Measurements from ENCODE around the gene PARD3B. TPM values are rescaled to one million over a fixed set of nuclear protein-coding genes. Genes with fewer than 3 reads are reported as not detected.

The PARD3B gene
- total RNA-seq, 1 experiment from 2014 or later, result 6.4 TPM

GRCh38 chr2:205527801-205528200 lies 982.5 kb downstream of the PARD3B start:
- H4K20me1 ChIP-seq (ENCODE audit: control insufficient read depth, insufficient read depth, insufficient read length), result no peaks in the 10 kb centered on the region
- H3T11ph ChIP-seq (ENCODE audit: low read length), result peak overlapping the region; percentile 17
- H4K5ac ChIP-seq (ENCODE audit: insufficient read length, low read depth, low read length), result no peak overlapping the region
- H2BK5ac ChIP-seq (ENCODE audit: insufficient read length, low read length), result no peak overlapping the region
- no peak overlapping the region for H3K23ac ChIP-seq (ENCODE audit: insufficient read length, low read depth, low read length)
- H3K4me1 Mint-ChIP-seq, result peaks cover 19 to 20% of the 10 kb centered on the region in 2 experiments
- H3K79me1 ChIP-seq (ENCODE audit: insufficient read depth, low read depth, low read length, poor library complexity, severe bottlenecking), result no peaks in the 10 kb centered on the region
- no peak overlapping the region for H4K91ac ChIP-seq (ENCODE audit: insufficient read length, low read depth, low read length)
- no peak overlapping the region for H2BK15ac ChIP-seq (ENCODE audit: low read depth, low read length)
- no peak for TF ChIP-seq CTCF (conservative IDR thresholded peaks at IDR 0.05)
- H4K8ac ChIP-seq (replicated peaks; ENCODE audit: insufficient read length, low read depth, low read length), result no peak overlapping the region
- H2BK12ac ChIP-seq (ENCODE audit: insufficient read length, low read depth, low read length), result no peak overlapping the region
- H3K27me3 ChIP-seq (ENCODE audit: insufficient read depth, low read length), result no peaks in the 10 kb centered on the region
- no peaks in the 10 kb centered on the region for H3K9me3 ChIP-seq (ENCODE audit: control insufficient read depth, low read depth, low read length)
- H3K18ac ChIP-seq (ENCODE audit: insufficient read length, low read depth, low read length), result no peak overlapping the region
- H3K27ac ChIP-seq (ENCODE audit: insufficient read length, low read depth, low read length), result no peak overlapping the region
- no peak overlapping the region for H3K27ac Mint-ChIP-seq
- no peaks in the 10 kb centered on the region for H3K36me3 Mint-ChIP-seq (ENCODE audit: insufficient read depth in 1 of 3, low read depth in 3 of 3)
- H3K56ac ChIP-seq (ENCODE audit: insufficient read length, low read depth, low read length), result no peak overlapping the region
- no peaks in the 10 kb centered on the region for H3K27me3 Mint-ChIP-seq (ENCODE audit: low read depth)
- H3K4ac ChIP-seq (ENCODE audit: low read depth, low read length), result no peak overlapping the region
- H2AK5ac ChIP-seq (ENCODE audit: insufficient read length, low read length), result no peak overlapping the region
- H3K23me2 ChIP-seq (ENCODE audit: insufficient read length, low read depth, low read length, poor library complexity, severe bottlenecking), result no peaks in the 10 kb centered on the region
- no peaks in the 10 kb centered on the region for H3K4me1 ChIP-seq (ENCODE audit: insufficient read depth, low read length)
- no peak overlapping the region for H3K4me3 Mint-ChIP-seq
- no peak overlapping the region for H2BK20ac ChIP-seq (ENCODE audit: low read depth, low read length, poor library complexity, severe bottlenecking)
- no peak overlapping the region for H3K9ac ChIP-seq (ENCODE audit: extremely low read depth, insufficient read length, low read length)
- H3K14ac ChIP-seq (ENCODE audit: insufficient read depth, low read length), result no peak overlapping the region
- H3K4me2 ChIP-seq (ENCODE audit: insufficient read depth, insufficient read length, low read length), result no peak overlapping the region
- H2BK120ac ChIP-seq (ENCODE audit: low read depth, low read length, poor library complexity, severe bottlenecking), result no peak overlapping the region
- H3K9me3 Mint-ChIP-seq, result no peaks in the 10 kb centered on the region
- no peak for DNase-seq
- H2AFZ ChIP-seq (ENCODE audit: low read length), result no peak overlapping the region
- no peaks in the 10 kb centered on the region for H3K79me2 ChIP-seq (ENCODE audit: insufficient read depth, low read length)

Data from H9 (cell line).